HepG2 (cell line): ENCODE results near the gene CHPF. TPM values are rescaled to one million over a fixed set of nuclear protein-coding genes. Genes with fewer than 3 reads are reported as not detected.

Source experiments
- BRD4 ChIP-seq: sonication (generic); formaldehyde crosslinking; IDR thresholded peaks from 2 replicates; pipeline ENCODE4 v1.4.0; 2020; ENCODE audit warnings: missing genetic modification reagents
- CEBPZ ChIP-seq: IDR thresholded peaks from 2 replicates; pipeline ENCODE4 v1.6.1; 2012; ENCODE audit warnings: low read length, improper control_type of control experiment
- EED ChIP-seq: sonication (generic); formaldehyde crosslinking; IDR thresholded peaks from 2 replicates; pipeline ENCODE4 v1.5.0; 2020; ENCODE audit warnings: mild to moderate bottlenecking, missing genetic modification reagents
- ESRRA ChIP-seq: sonication (generic); formaldehyde crosslinking; IDR thresholded peaks from 2 replicates; pipeline ENCODE4 v1.5.1; 2020; ENCODE audit warnings: mild to moderate bottlenecking, low read depth, missing genetic modification reagents
- FOXK1 ChIP-seq: sonication (generic); formaldehyde crosslinking; IDR thresholded peaks from 2 replicates; pipeline ENCODE4 v1.4.0; 2020; ENCODE audit warnings: low read depth, missing genetic modification reagents, borderline replicate concordance
- GTF2F1 ChIP-seq: fragments of 150-350 bp; IDR thresholded peaks from 2 replicates; pipeline ENCODE4 v1.6.1; 2014; ENCODE audit warnings: low read length
- HDAC6 ChIP-seq: fragments of 200-600 bp; sonication (generic); IDR thresholded peaks from 2 replicates; pipeline ENCODE4 v1.7.0; 2017; ENCODE audit warnings: mild to moderate bottlenecking, antibody characterized with exemption, low read length, low read depth
- JUN ChIP-seq: sonication (generic); formaldehyde crosslinking; IDR thresholded peaks from 2 replicates; pipeline ENCODE4 v1.4.0; 2020; ENCODE audit warnings: mild to moderate bottlenecking, missing genetic modification reagents
- KLF13 ChIP-seq: sonication (generic); formaldehyde crosslinking; IDR thresholded peaks from 2 replicates; pipeline ENCODE4 v1.4.0; 2020; ENCODE audit warnings: mild to moderate bottlenecking, missing genetic modification reagents
- NBN ChIP-seq: fragments of 450-650 bp; conservative IDR thresholded peaks from 2 replicates; pipeline ENCODE4 v1.6.1; 2017
- NFRKB ChIP-seq: fragments of 450-650 bp; IDR thresholded peaks from 2 replicates; pipeline ENCODE4 v1.6.1; 2017
- POLR2AphosphoS2 ChIP-seq: IDR thresholded peaks from 2 replicates; pipeline ENCODE4 v1.6.1; 2011; ENCODE audit warnings: low read depth, low read length, improper control_type of control experiment
- RCOR2 ChIP-seq: IDR thresholded peaks from 2 replicates; pipeline ENCODE4 v1.6.1; 2016; ENCODE audit warnings: missing biosample characterization, missing genetic modification reagents
- RFX3 ChIP-seq: IDR thresholded peaks from 2 replicates; pipeline ENCODE4 v1.6.1; 2016; ENCODE audit warnings: missing biosample characterization, missing genetic modification reagents
- TCF7 ChIP-seq: sonication (generic); IDR thresholded peaks from 2 replicates; pipeline ENCODE4 v1.6.1; 2016; ENCODE audit warnings: antibody characterized with exemption, low read depth
- TEF ChIP-seq: sonication (generic); formaldehyde crosslinking; IDR thresholded peaks from 2 replicates; pipeline ENCODE4 v1.5.0; 2020; ENCODE audit warnings: missing genetic modification reagents
- TFDP1 ChIP-seq: IDR thresholded peaks from 2 replicates; pipeline ENCODE4 v1.6.1; 2016; ENCODE audit warnings: missing compliant biosample characterization, missing genetic modification reagents, borderline replicate concordance
- THYN1 ChIP-seq: sonication (generic); formaldehyde crosslinking; IDR thresholded peaks from 2 replicates; pipeline ENCODE4 v1.8.1; 2023; ENCODE audit warnings: low read depth, mild to moderate bottlenecking, moderate library complexity, missing genetic modification reagents, borderline replicate concordance
- TMF1 ChIP-seq: sonication (generic); formaldehyde crosslinking; IDR thresholded peaks from 2 replicates; pipeline ENCODE4 v1.8.1; 2022; ENCODE audit warnings: low read depth, missing genetic modification reagents
- ZNF205 ChIP-seq: IDR thresholded peaks from 2 replicates; pipeline ENCODE4 v1.6.1; 2018; ENCODE audit warnings: missing biosample characterization, missing genetic modification reagents
- ZNF432 ChIP-seq: sonication (generic); formaldehyde crosslinking; IDR thresholded peaks from 2 replicates; pipeline ENCODE4 v1.5.0; 2020; ENCODE audit warnings: missing genetic modification reagents, mild to moderate bottlenecking, borderline replicate concordance
- ZNF557 ChIP-seq: sonication (generic); formaldehyde crosslinking; IDR thresholded peaks from 2 replicates; pipeline ENCODE4 v1.4.0; 2020; ENCODE audit warnings: missing genetic modification reagents
- ZNF577 ChIP-seq: sonication (generic); formaldehyde crosslinking; IDR thresholded peaks from 2 replicates; pipeline ENCODE4 v1.4.0; 2020; ENCODE audit warnings: mild to moderate bottlenecking, low read depth, missing genetic modification reagents, borderline replicate concordance
- ZNF607 ChIP-seq: sonication (generic); formaldehyde crosslinking; IDR thresholded peaks from 2 replicates; pipeline ENCODE4 v1.5.1; 2020; ENCODE audit warnings: missing genetic modification reagents, mild to moderate bottlenecking, borderline replicate concordance
- ZNF720 ChIP-seq: sonication (generic); formaldehyde crosslinking; IDR thresholded peaks from 2 replicates; pipeline ENCODE4 v1.4.0; 2020; ENCODE audit warnings: missing genetic modification reagents
- ZSCAN25 ChIP-seq: sonication (generic); formaldehyde crosslinking; IDR thresholded peaks from 2 replicates; pipeline ENCODE4 v1.8.0; 2022; ENCODE audit warnings: mild to moderate bottlenecking, missing genetic modification reagents
- ZSCAN31 ChIP-seq: sonication (generic); formaldehyde crosslinking; IDR thresholded peaks from 2 replicates; pipeline ENCODE4 v1.5.0; 2020; ENCODE audit warnings: low read depth, mild to moderate bottlenecking, missing genetic modification reagents
- polyA plus RNA-seq, 8 experiments: library from polyadenylated mRNA; depleted of rRNA in 3 of 8; stranded (reverse) in 7 of 8; unstranded in 1 of 8; fragments of >200 nt; fragmentation: Illumina TruSeq in 4 of 8; extraction: Trizol in 4 of 8; gene quantifications; 2 replicates each; pipeline versions ENCODE4 v1.2.1 to v1.2.3, GENCODE V29; 2011 to 2016; ENCODE audit warnings: low read depth in 4 of 8, missing spikeins in 1 of 8, mixed read lengths in 1 of 8; ENCODE audit not compliant: insufficient read depth in 1 of 8
- total RNA-seq, 5 experiments: library from RNA; depleted of rRNA; stranded (reverse); fragments of >200 nt; fragmentation: Illumina TruSeq; extraction: Trizol; gene quantifications; 2 replicates each; pipeline ENCODE4 v1.2.3, GENCODE V29; 2016; ENCODE audit warnings: low read depth in 1 of 5

CHPF gene
- total and polyA plus RNA-seq, 2 of the 13 experiments (the other 11 are each of a cell fraction or from before 2014, with no cell fraction given) = 79.6 to 111 TPM

- TF ChIP-seq EED (CRISPR knock-in tag) (0 out of 2 replicates have a peak, but pooled peaks have one; percentile 24), ZNF205 (0 out of 2 replicates have a peak, but pooled peaks have one; percentile 27), JUN (no peak), ZSCAN25 (CRISPR knock-in tag) (no peak), BRD4 (no peak), THYN1 (no peak), NBN (no peak), ZNF720 (CRISPR knock-in tag) (no peak), RFX3 (CRISPR knock-in tag) (no peak), ZNF432 (CRISPR knock-in tag) (no peak), TMF1 (CRISPR knock-in tag) (no peak), ZNF607 (no peak), RCOR2 (CRISPR knock-in tag) (no peak), TEF (CRISPR knock-in tag) (no peak), NFRKB (no peak), CEBPZ (no peak), ZNF577 (no peak), KLF13 (no peak), TCF7 (no peak), ESRRA (no peak), TFDP1 (CRISPR knock-in tag) (peak; percentile 48; the same call in 1 of the 2 replicates), POLR2AphosphoS2 (no peak), ZNF557 (CRISPR knock-in tag) (no peak), ZSCAN31 (0 out of 2 replicates have a peak, but pooled peaks have one; percentile 49), FOXK1 (CRISPR knock-in tag) (peak; percentile 22; the same call in 1 of the 2 replicates), GTF2F1 (no peak), HDAC6 (no peak)
Observed at GRCh38 chr2:219495531-219496122, 48.0 kb downstream of the CHPF start (continued).
